IMR-90 (cell line): ENCODE data around the gene HOMER3. TPM values are rescaled to one million over a fixed set of nuclear protein-coding genes. Genes with fewer than 3 reads are reported as not detected.

Experiments
- ATAC-seq: fragments of 200-7000 bp; cut with Tn5 transposase; 2 replicates; pipeline ENCODE4 v1.9.1; 2020; ENCODE audit warnings: low read depth, mild to moderate bottlenecking, moderate library complexity
- BruUV-seq: library from RNA; stranded (reverse); fragments of 400-500 nt; replicated peaks from 2 replicates; lab custom pipeline; 2021; lab: Mats Ljungman, UMichigan
- CTCF ChIA-PET: fragments of 300-600 bp; formaldehyde crosslinking; extraction: SDS; loops from one replicate; lab custom pipeline; 2021; ENCODE audit warnings: antibody characterized with exemption; lab: Yijun Ruan, JAX
- POLR2A ChIA-PET: fragments of 300-600 bp; sonication (Branson Sonifier 250); formaldehyde crosslinking; loops from one replicate; lab custom pipeline; 2022; ENCODE audit warnings: antibody characterized with exemption; ENCODE audit not compliant: unreplicated experiment; lab: Charles Lee
- DNase-seq: peaks from one replicate; pipeline ENCODE4 v3.0.0; 2013
- H2AFZ ChIP-seq: replicated peaks from 2 replicates; pipeline ENCODE3; 2013; ENCODE audit warnings: low read length, mild to moderate bottlenecking; ENCODE audit not compliant: poor library complexity
- H2AK5ac ChIP-seq: 2 replicates; pipeline ENCODE4 v1.6.1; 2013; ENCODE audit warnings: low read depth, low read length, inconsistent platforms
- H2AK9ac ChIP-seq: replicated peaks from 2 replicates; pipeline ENCODE3; 2013; ENCODE audit warnings: mild to moderate bottlenecking, low read depth, low read length, moderate library complexity; ENCODE audit not compliant: poor library complexity
- H2BK120ac ChIP-seq: 2 replicates; pipeline ENCODE4 v1.6.1; 2013; ENCODE audit warnings: low read depth, low read length, inconsistent platforms
- H2BK15ac ChIP-seq: 3 replicates; pipeline ENCODE4 v1.6.1; 2013; ENCODE audit warnings: low read depth, low read length, inconsistent platforms
- H2BK20ac ChIP-seq: 2 replicates; pipeline ENCODE4 v1.6.1; 2013; ENCODE audit warnings: low read depth, mild to moderate bottlenecking, inconsistent platforms, low read length, moderate library complexity
- H2BK5ac ChIP-seq: 2 replicates; pipeline ENCODE4 v1.6.1; 2013; ENCODE audit warnings: mild to moderate bottlenecking, low read depth, low read length, inconsistent platforms; ENCODE audit not compliant: poor library complexity, severe bottlenecking
- H3K14ac ChIP-seq: replicated peaks from 2 replicates; pipeline ENCODE4 v1.6.1; 2013; ENCODE audit warnings: low read depth, low read length, inconsistent platforms
- H3K18ac ChIP-seq: 2 replicates; pipeline ENCODE4 v1.6.1; 2013; ENCODE audit warnings: low read depth, low read length, control low read depth
- H3K23ac ChIP-seq: 2 replicates; pipeline ENCODE4 v1.6.1; 2013; ENCODE audit warnings: low read depth, low read length, inconsistent platforms
- H3K27ac ChIP-seq: 2 replicates; pipeline ENCODE4 v1.5.1; 2013; ENCODE audit warnings: mild to moderate bottlenecking, control low read depth, low read length; ENCODE audit not compliant: insufficient read depth
- H3K27me3 ChIP-seq: 2 replicates; pipeline ENCODE4 v1.6.1; 2013; ENCODE audit warnings: low read length; ENCODE audit not compliant: control insufficient read depth, insufficient read depth
- H3K36me3 ChIP-seq: 2 replicates; pipeline ENCODE4 v1.6.1; 2013; ENCODE audit warnings: low read length, mixed read lengths; ENCODE audit not compliant: control insufficient read depth, insufficient read depth
- H3K4ac ChIP-seq: 2 replicates; pipeline ENCODE4 v1.6.1; 2013; ENCODE audit warnings: low read depth, low read length, inconsistent platforms
- H3K4me1 ChIP-seq: 2 replicates; pipeline ENCODE4 v1.6.1; 2013; ENCODE audit warnings: low read length, mixed read lengths; ENCODE audit not compliant: control insufficient read depth, insufficient read depth
- H3K4me2 ChIP-seq: 2 replicates; pipeline ENCODE4 v1.6.1; 2013; ENCODE audit warnings: low read depth, mild to moderate bottlenecking, control low read depth, low read length, moderate library complexity
- H3K4me3 ChIP-seq: 2 replicates; pipeline ENCODE4 v1.5.1; 2013; ENCODE audit warnings: low read depth, mild to moderate bottlenecking, control low read depth, low read length, moderate library complexity; ENCODE audit not compliant: insufficient read depth
- H3K56ac ChIP-seq: 2 replicates; pipeline ENCODE4 v1.6.1; 2013; ENCODE audit warnings: low read length, inconsistent platforms; ENCODE audit not compliant: insufficient read depth; ENCODE audit errors: extremely low read depth
- H3K79me1 ChIP-seq, 2 experiments: 2 replicates each; pipeline ENCODE4 v1.6.1; 2013; ENCODE audit warnings: low read length in 2 of 2, inconsistent platforms in 1 of 2, low read depth in 1 of 2
- H3K9ac ChIP-seq: 2 replicates; pipeline ENCODE4 v1.6.1; 2013; ENCODE audit warnings: low read depth, low read length, control low read depth
- H3K9me1 ChIP-seq: 2 replicates; pipeline ENCODE4 v1.6.1; 2013; ENCODE audit warnings: low read length, inconsistent platforms; ENCODE audit not compliant: insufficient read depth
- H3K9me3 ChIP-seq: 2 replicates; pipeline ENCODE4 v1.6.1; 2013; ENCODE audit warnings: low read length; ENCODE audit not compliant: control insufficient read depth, insufficient read depth
- H4K20me1 ChIP-seq: 2 replicates; pipeline ENCODE4 v1.6.1; 2013; ENCODE audit warnings: low read length, inconsistent platforms; ENCODE audit not compliant: insufficient read depth
- H4K5ac ChIP-seq: 2 replicates; pipeline ENCODE4 v1.6.1; 2013; ENCODE audit warnings: mild to moderate bottlenecking, low read depth, low read length, control low read depth
- H4K8ac ChIP-seq, 2 experiments: 2 replicates each; pipeline ENCODE4 v1.6.1; 2013; ENCODE audit warnings: low read depth in 2 of 2, low read length in 2 of 2, control low read depth in 1 of 2, inconsistent platforms in 1 of 2
- H4K91ac ChIP-seq: 2 replicates; pipeline ENCODE4 v1.6.1; 2013; ENCODE audit warnings: low read depth, low read length, inconsistent platforms; ENCODE audit not compliant: insufficient read depth
- BHLHE40 ChIP-seq: fragments of 150-350 bp; IDR thresholded peaks from 2 replicates; pipeline ENCODE4 v1.6.1; 2016; ENCODE audit warnings: mild to moderate bottlenecking, low read depth, low read length
- CEBPB ChIP-seq: IDR thresholded peaks from 2 replicates; pipeline ENCODE4 v1.6.1; 2012; ENCODE audit warnings: low read depth, low read length, improper control_type of control experiment
- CHD1 ChIP-seq: IDR thresholded peaks from 2 replicates; pipeline ENCODE4 v1.6.1; 2012; ENCODE audit warnings: low read depth, low read length, improper control_type of control experiment
- FOS ChIP-seq: fragments of 150-350 bp; IDR thresholded peaks from 2 replicates; pipeline ENCODE4 v1.6.1; 2016; ENCODE audit warnings: low read depth, low read length
- MAFK ChIP-seq: IDR thresholded peaks from 2 replicates; pipeline ENCODE4 v1.6.1; 2012; ENCODE audit warnings: low read depth, low read length, improper control_type of control experiment
- MAZ ChIP-seq: IDR thresholded peaks from 2 replicates; pipeline ENCODE4 v1.6.1; 2012; ENCODE audit warnings: low read depth, mild to moderate bottlenecking, low read length, improper control_type of control experiment, moderate library complexity, borderline replicate concordance
- MXI1 ChIP-seq: IDR thresholded peaks from 2 replicates; pipeline ENCODE4 v1.6.1; 2012; ENCODE audit warnings: low read depth, mild to moderate bottlenecking, low read length, moderate library complexity, borderline replicate concordance
- NFE2L2 ChIP-seq: fragments of 150-350 bp; IDR thresholded peaks from 2 replicates; pipeline ENCODE4 v1.6.1; 2016; ENCODE audit warnings: low read depth, mild to moderate bottlenecking, low read length
- POLR2A ChIP-seq: IDR thresholded peaks from 2 replicates; pipeline ENCODE4 v1.6.1; 2012; ENCODE audit warnings: mild to moderate bottlenecking, low read depth, low read length
- RAD21 ChIP-seq: IDR thresholded peaks from 2 replicates; pipeline ENCODE4 v1.6.1; 2012; ENCODE audit warnings: low read length, improper control_type of control experiment
- RCOR1 ChIP-seq: IDR thresholded peaks from 2 replicates; pipeline ENCODE4 v1.6.1; 2012; ENCODE audit warnings: mild to moderate bottlenecking, low read length, improper control_type of control experiment; ENCODE audit not compliant: insufficient replicate concordance
- RFX5 ChIP-seq: IDR thresholded peaks from 2 replicates; pipeline ENCODE4 v1.8.0; 2012; ENCODE audit warnings: low read depth, mild to moderate bottlenecking, low read length, moderate library complexity
- SMC3 ChIP-seq: fragments of 150-350 bp; IDR thresholded peaks from 2 replicates; pipeline ENCODE4 v1.6.1; 2016; ENCODE audit warnings: low read depth, mild to moderate bottlenecking, antibody characterized with exemption, low read length, moderate library complexity
- WGBS, 2 experiments: methylation state at CpG; one replicate each; pipeline versions ENCODE4 v1.1.5 to v1.1.7; 2013; ENCODE audit warnings: missing lambda C conversion rate in 2 of 2; ENCODE audit not compliant: insufficient read length in 1 of 2; ENCODE audit errors: extremely low coverage in 2 of 2; 5-methylcytosine and 5-hydroxymethylcytosine counted together
- dilution Hi-C: fragments of 300-500 bp; cut with HindIII; formaldehyde crosslinking; loops from one replicate; pipeline ENCODE4 v1.14.3; 2018; ENCODE audit warnings: low sequenced_read_pairs; ENCODE audit not compliant: unreplicated experiment
- in situ Hi-C: fragments of 300-500 bp; cut with MboI; formaldehyde crosslinking; loops from 3 replicates; pipeline ENCODE4 v1.14.3; 2019; ENCODE audit warnings: low sequenced_read_pairs, inconsistent platforms, mixed read lengths
- intact Hi-C: fragments of 100-400 bp; cut with micrococcal nuclease; formaldehyde crosslinking; loops from 2 replicates; pipeline ENCODE4 v1.10.0; 2022
- polyA plus RNA-seq, 3 experiments: library from polyadenylated mRNA; depleted of rRNA; stranded (reverse); fragments of >200 nt; gene quantifications; 2 replicates each; pipeline ENCODE4 v1.2.3, GENCODE V29; 2012; ENCODE audit warnings: low replicate concordance in 1 of 3
- total RNA-seq: library from RNA; depleted of rRNA; stranded (reverse); fragments of >200 nt; gene quantifications from 2 replicates; pipeline ENCODE4 v1.2.3, GENCODE V29; 2012
- TF ChIP-seq, protein P1 (sequence below): fragments of 150-350 bp; IDR thresholded peaks from 2 replicates; pipeline ENCODE4 v1.6.1; 2016; ENCODE audit warnings: low read depth, mild to moderate bottlenecking, low read length, moderate library complexity, borderline replicate concordance
- TF ChIP-seq, protein P2 (sequence below): conservative IDR thresholded peaks from 2 replicates; pipeline ENCODE4 v1.5.1; 2012; ENCODE audit warnings: mild to moderate bottlenecking, low read depth, low read length, improper control_type of control experiment
- TF ChIP-seq, protein P3 (sequence below): fragments of 150-350 bp; IDR thresholded peaks from 2 replicates; pipeline ENCODE4 v1.6.1; 2017; ENCODE audit warnings: mild to moderate bottlenecking, antibody characterized with exemption, low read length, low read depth

Gene HOMER3
- total and polyA plus RNA-seq, 2 of the 4 experiments (the other 2 are of a cell fraction) = 53.4 to 77.0 TPM

DNA sequence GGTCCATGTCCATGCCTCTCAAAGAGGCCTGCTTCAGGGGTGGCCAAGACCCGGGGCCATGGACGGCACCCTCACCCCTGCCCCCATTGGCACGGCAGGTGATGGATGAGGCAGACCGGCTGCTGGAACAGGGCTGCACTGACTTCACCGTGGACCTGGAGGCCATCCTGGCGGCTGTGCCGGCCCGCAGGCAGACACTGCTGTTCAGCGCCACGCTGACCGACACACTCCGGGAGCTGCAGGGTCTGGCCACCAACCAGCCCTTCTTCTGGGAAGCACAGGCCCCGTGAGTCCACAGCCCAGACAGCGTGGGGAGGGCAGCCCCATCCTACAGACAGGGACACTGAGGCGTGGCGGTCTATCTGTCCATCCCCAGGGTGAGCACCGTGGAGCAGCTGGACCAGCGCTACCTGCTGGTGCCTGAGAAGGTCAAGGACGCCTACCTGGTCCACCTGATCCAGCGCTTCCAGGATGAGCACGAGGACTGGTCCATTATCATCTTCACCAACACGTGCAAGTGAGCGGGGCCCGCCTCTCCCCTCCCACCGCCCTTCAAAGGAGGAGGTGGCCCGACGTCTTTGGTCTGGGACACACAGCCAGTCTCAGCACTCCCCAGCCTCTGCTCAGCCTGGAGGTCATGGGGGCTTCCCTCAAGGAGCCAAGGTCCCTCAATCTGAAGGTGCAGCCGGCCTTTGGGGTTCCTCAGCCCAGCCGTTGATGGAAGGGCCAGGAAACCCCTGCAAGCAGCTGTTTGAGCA lies 18.6 kb downstream of the HOMER3 start:
- H3K79me1 ChIP-seq = peaks cover 23 to 48% of the 10 kb centered on the region in 2 experiments
- WGBS, 2 experiments = 86% methylated on average over 16 of the region's 29 CpGs; no CpG with 5 or more reads in 1 of the 2 experiments
- H4K20me1 ChIP-seq = peaks cover 29% of the 10 kb centered on the region
- no TSS peak for BruUV-seq
- no peak overlapping the region for H4K8ac ChIP-seq
- no peak overlapping the region for H2BK20ac ChIP-seq
- ChIA-PET POLR2A (no interaction called here), CTCF (no interaction called here)
- H4K5ac ChIP-seq = no peak overlapping the region
- dilution Hi-C loops (no loop called here), intact Hi-C loops (no loop called here), in situ Hi-C loops (no loop called here)
- no peak overlapping the region for H2AFZ ChIP-seq
- no peak overlapping the region for H2BK15ac ChIP-seq
- H3K36me3 ChIP-seq = peaks cover 42% of the 10 kb centered on the region
- H3K4me3 ChIP-seq = no peak overlapping the region
- TF ChIP-seq, protein P1, sequence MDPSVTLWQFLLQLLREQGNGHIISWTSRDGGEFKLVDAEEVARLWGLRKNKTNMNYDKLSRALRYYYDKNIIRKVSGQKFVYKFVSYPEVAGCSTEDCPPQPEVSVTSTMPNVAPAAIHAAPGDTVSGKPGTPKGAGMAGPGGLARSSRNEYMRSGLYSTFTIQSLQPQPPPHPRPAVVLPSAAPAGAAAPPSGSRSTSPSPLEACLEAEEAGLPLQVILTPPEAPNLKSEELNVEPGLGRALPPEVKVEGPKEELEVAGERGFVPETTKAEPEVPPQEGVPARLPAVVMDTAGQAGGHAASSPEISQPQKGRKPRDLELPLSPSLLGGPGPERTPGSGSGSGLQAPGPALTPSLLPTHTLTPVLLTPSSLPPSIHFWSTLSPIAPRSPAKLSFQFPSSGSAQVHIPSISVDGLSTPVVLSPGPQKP = no peak
- TF ChIP-seq MAZ (no peak), RAD21 (no peak), SMC3 (no peak), FOS (no peak), NFE2L2 (no peak), RFX5 (no peak), CEBPB (no peak), MAFK (no peak), CHD1 (no peak), RCOR1 (no peak), MXI1 (no peak), POLR2A (no peak), BHLHE40 (no peak)
- TF ChIP-seq, protein P2, sequence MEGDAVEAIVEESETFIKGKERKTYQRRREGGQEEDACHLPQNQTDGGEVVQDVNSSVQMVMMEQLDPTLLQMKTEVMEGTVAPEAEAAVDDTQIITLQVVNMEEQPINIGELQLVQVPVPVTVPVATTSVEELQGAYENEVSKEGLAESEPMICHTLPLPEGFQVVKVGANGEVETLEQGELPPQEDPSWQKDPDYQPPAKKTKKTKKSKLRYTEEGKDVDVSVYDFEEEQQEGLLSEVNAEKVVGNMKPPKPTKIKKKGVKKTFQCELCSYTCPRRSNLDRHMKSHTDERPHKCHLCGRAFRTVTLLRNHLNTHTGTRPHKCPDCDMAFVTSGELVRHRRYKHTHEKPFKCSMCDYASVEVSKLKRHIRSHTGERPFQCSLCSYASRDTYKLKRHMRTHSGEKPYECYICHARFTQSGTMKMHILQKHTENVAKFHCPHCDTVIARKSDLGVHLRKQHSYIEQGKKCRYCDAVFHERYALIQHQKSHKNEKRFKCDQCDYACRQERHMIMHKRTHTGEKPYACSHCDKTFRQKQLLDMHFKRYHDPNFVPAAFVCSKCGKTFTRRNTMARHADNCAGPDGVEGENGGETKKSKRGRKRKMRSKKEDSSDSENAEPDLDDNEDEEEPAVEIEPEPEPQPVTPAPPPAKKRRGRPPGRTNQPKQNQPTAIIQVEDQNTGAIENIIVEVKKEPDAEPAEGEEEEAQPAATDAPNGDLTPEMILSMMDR = no peak
- TF ChIP-seq, protein P3, sequence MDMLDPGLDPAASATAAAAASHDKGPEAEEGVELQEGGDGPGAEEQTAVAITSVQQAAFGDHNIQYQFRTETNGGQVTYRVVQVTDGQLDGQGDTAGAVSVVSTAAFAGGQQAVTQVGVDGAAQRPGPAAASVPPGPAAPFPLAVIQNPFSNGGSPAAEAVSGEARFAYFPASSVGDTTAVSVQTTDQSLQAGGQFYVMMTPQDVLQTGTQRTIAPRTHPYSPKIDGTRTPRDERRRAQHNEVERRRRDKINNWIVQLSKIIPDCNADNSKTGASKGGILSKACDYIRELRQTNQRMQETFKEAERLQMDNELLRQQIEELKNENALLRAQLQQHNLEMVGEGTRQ = no peak
- no peak overlapping the region for H2BK120ac ChIP-seq
- H2BK5ac ChIP-seq = no peak overlapping the region
- H4K91ac ChIP-seq = no peak overlapping the region
- no peaks in the 10 kb centered on the region for H3K9me3 ChIP-seq
- H3K23ac ChIP-seq = no peak overlapping the region
- H3K4me2 ChIP-seq = no peak overlapping the region
- H3K27me3 ChIP-seq = no peaks in the 10 kb centered on the region
- peaks cover 7% of the 10 kb centered on the region for H3K9me1 ChIP-seq
- H3K27ac ChIP-seq = no peak overlapping the region
- no peak overlapping the region for H3K14ac ChIP-seq
- H2AK9ac ChIP-seq = no peak overlapping the region
- DNase-seq = no peak
- no peak overlapping the region for H3K4ac ChIP-seq
- no peak overlapping the region for H3K56ac ChIP-seq
- no peak overlapping the region for H3K9ac ChIP-seq
- no peak for ATAC-seq
- no peak overlapping the region for H3K18ac ChIP-seq
- H3K4me1 ChIP-seq = peaks cover 5% of the 10 kb centered on the region
- no peak overlapping the region for H2AK5ac ChIP-seq
